Measurements from ENCODE around the gene FAM241A. TPM values are rescaled to one million over a fixed set of nuclear protein-coding genes. Genes with fewer than 3 reads are reported as not detected.

The FAM241A gene
- total RNA-seq, 1 experiment from 2014 or later: 0.90 TPM

DNA sequence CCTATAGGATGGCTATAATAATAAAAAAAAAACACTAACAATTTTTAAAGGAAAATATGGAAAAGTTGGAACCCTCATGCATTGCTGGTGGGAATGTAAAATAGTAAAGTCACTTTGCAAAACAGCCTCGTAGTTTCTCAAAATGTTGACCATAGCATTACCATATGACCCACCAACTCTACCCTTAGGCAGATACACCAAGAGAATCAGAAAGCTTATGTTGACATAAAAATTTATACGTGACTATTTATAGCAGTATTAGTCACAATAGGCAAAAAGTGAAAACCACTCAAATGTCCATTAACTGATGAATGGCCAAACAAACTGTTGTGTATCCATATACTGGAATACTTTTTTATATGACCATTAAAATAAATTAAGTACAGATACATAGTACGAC is 19.8 kb upstream of the FAM241A start:
- in situ Hi-C loops (cut with HindIII; ENCODE audit: low pct_unique_long_range_greater_than_20kb, low sequenced_read_pairs): no loop called here
- no peak for ATAC-seq
- H3K36me3 ChIP-seq (ENCODE audit: control insufficient read depth, insufficient read depth, low read length): no peaks in the 10 kb centered on the region
- no peaks in the 10 kb centered on the region for H3K9me3 ChIP-seq (ENCODE audit: control insufficient read depth, insufficient read depth, low read depth, low read length)
- no TSS peak for BruUV-seq (replicated peaks)
- no peak overlapping the region for H3K4me3 ChIP-seq (ENCODE audit: low read depth in 2 of 2, low read length in 2 of 2)
- no peak for DNase-seq (ENCODE audit: low read depth, low spot score)
- no peaks in the 10 kb centered on the region for H3K4me1 ChIP-seq (ENCODE audit: control insufficient read depth, insufficient read depth, low read length)
- ChIA-PET POLR2A (no interaction called here), CTCF (no interaction called here)
- H3K27me3 ChIP-seq (ENCODE audit: control insufficient read depth, insufficient read depth, low read length): peaks cover 2% of the 10 kb centered on the region; the same call in 1 of the 2 replicates
- TF ChIP-seq, protein P1, sequence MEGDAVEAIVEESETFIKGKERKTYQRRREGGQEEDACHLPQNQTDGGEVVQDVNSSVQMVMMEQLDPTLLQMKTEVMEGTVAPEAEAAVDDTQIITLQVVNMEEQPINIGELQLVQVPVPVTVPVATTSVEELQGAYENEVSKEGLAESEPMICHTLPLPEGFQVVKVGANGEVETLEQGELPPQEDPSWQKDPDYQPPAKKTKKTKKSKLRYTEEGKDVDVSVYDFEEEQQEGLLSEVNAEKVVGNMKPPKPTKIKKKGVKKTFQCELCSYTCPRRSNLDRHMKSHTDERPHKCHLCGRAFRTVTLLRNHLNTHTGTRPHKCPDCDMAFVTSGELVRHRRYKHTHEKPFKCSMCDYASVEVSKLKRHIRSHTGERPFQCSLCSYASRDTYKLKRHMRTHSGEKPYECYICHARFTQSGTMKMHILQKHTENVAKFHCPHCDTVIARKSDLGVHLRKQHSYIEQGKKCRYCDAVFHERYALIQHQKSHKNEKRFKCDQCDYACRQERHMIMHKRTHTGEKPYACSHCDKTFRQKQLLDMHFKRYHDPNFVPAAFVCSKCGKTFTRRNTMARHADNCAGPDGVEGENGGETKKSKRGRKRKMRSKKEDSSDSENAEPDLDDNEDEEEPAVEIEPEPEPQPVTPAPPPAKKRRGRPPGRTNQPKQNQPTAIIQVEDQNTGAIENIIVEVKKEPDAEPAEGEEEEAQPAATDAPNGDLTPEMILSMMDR (IDR thresholded peaks at IDR 0.05): no peak
- TF ChIP-seq TCF7L2 (IDR thresholded peaks at IDR 0.05; ENCODE audit: low read depth, low read length): no peak
- no peak overlapping the region for H3K27ac ChIP-seq (ENCODE audit: low read length)
- intact Hi-C loops (cut with micrococcal nuclease; ENCODE audit: unreplicated experiment): no loop called here

DNA sequence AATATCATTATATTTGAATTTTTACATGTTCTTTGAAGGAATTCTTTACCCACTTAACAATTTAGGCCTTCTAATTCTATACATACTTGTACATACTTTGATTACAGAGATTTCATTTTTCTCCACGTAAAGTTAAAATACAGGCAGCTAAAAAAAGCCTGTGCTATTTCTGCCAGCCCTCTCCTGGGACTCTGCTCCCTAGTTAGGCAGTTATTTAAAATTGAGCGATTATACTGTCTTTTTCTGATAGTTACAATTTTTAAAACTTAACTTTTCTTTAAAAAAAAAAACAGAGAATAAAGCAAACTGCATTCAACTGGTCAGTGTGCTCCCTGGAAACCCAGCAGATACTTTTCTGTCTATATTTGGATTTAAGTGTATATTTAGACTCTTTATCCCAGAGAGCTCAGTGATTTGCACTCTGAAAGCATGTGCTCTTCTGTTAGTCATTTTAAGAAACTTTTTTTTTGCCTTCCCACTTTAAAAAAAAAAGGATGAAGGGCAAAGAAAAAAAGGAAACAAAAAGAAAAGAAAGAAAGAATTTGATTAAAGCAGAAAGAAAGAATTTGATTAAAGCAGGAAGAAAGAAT is 18.1 kb upstream of the FAM241A start:
- POLR2A ChIA-PET: no interaction called here
- TF ChIP-seq, protein P1 (IDR thresholded peaks at IDR 0.05): no peak
- no peak for TF ChIP-seq TCF7L2 (IDR thresholded peaks at IDR 0.05; ENCODE audit: low read depth, low read length)
- Histone ChIP-seq H3K27ac (ENCODE audit: low read length) (no peak overlapping the region), H3K27me3 (ENCODE audit: control insufficient read depth, insufficient read depth, low read length) (peaks cover 2% of the 10 kb centered on the region; the same call in 1 of the 2 replicates), H3K36me3 (ENCODE audit: control insufficient read depth, insufficient read depth, low read length) (no peaks in the 10 kb centered on the region), H3K4me1 (ENCODE audit: control insufficient read depth, insufficient read depth, low read length) (no peaks in the 10 kb centered on the region), H3K4me3 (ENCODE audit: low read depth in 2 of 2, low read length in 2 of 2) (no peak overlapping the region), H3K9me3 (ENCODE audit: control insufficient read depth, insufficient read depth, low read depth, low read length) (no peaks in the 10 kb centered on the region)
- intact Hi-C loops (cut with micrococcal nuclease; ENCODE audit: unreplicated experiment) (no loop called here), in situ Hi-C loops (cut with HindIII; ENCODE audit: low pct_unique_long_range_greater_than_20kb, low sequenced_read_pairs) (no loop called here)
- ATAC-seq: no peak
- CTCF ChIA-PET: no interaction called here
- no peak for DNase-seq (ENCODE audit: low read depth, low spot score)
- BruUV-seq (replicated peaks): no TSS peak

- TF ChIP-seq, protein P1 (IDR thresholded peaks at IDR 0.05): no peak
- TF ChIP-seq SIN3A (IDR thresholded peaks at IDR 0.05; ENCODE audit: borderline replicate concordance, insufficient read depth, low read depth, low read length): no peak
- TF ChIP-seq, protein P2, sequence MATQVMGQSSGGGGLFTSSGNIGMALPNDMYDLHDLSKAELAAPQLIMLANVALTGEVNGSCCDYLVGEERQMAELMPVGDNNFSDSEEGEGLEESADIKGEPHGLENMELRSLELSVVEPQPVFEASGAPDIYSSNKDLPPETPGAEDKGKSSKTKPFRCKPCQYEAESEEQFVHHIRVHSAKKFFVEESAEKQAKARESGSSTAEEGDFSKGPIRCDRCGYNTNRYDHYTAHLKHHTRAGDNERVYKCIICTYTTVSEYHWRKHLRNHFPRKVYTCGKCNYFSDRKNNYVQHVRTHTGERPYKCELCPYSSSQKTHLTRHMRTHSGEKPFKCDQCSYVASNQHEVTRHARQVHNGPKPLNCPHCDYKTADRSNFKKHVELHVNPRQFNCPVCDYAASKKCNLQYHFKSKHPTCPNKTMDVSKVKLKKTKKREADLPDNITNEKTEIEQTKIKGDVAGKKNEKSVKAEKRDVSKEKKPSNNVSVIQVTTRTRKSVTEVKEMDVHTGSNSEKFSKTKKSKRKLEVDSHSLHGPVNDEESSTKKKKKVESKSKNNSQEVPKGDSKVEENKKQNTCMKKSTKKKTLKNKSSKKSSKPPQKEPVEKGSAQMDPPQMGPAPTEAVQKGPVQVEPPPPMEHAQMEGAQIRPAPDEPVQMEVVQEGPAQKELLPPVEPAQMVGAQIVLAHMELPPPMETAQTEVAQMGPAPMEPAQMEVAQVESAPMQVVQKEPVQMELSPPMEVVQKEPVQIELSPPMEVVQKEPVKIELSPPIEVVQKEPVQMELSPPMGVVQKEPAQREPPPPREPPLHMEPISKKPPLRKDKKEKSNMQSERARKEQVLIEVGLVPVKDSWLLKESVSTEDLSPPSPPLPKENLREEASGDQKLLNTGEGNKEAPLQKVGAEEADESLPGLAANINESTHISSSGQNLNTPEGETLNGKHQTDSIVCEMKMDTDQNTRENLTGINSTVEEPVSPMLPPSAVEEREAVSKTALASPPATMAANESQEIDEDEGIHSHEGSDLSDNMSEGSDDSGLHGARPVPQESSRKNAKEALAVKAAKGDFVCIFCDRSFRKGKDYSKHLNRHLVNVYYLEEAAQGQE (IDR thresholded peaks at IDR 0.05; ENCODE audit: insufficient read depth in 1 of 2, low read depth in 2 of 2, low read length in 1 of 2): no peak
- TF ChIP-seq POLR2AphosphoS5 (IDR thresholded peaks at IDR 0.05; ENCODE audit: low read depth, low read length): no peak
- no peak for TF ChIP-seq TCF7L2 (IDR thresholded peaks at IDR 0.05; ENCODE audit: low read depth, low read length)
- ATAC-seq (no peak), DNase-seq (ENCODE audit: low read depth, low spot score) (no peak)
- intact Hi-C loops (cut with micrococcal nuclease; ENCODE audit: unreplicated experiment) (no loop called here), in situ Hi-C loops (cut with HindIII; ENCODE audit: low pct_unique_long_range_greater_than_20kb, low sequenced_read_pairs) (no loop called here)
- Histone ChIP-seq H3K27me3 (ENCODE audit: control insufficient read depth, insufficient read depth, low read length) (peaks cover 2% of the 10 kb centered on the region; the same call in 1 of the 2 replicates), H3K9me3 (ENCODE audit: control insufficient read depth, insufficient read depth, low read depth, low read length) (no peaks in the 10 kb centered on the region), H3K36me3 (ENCODE audit: control insufficient read depth, insufficient read depth, low read length) (no peaks in the 10 kb centered on the region), H3K4me1 (ENCODE audit: control insufficient read depth, insufficient read depth, low read length) (no peaks in the 10 kb centered on the region), H3K4me3 (ENCODE audit: low read depth in 2 of 2, low read length in 2 of 2) (no peak overlapping the region), H3K27ac (ENCODE audit: low read length) (no peak overlapping the region)
- ChIA-PET CTCF (no interaction called here), POLR2A (no interaction called here)
- BruUV-seq (replicated peaks): no TSS peak
Observed at GRCh38 chr4:112127803-112128202, 17.5 kb upstream of the FAM241A start.

All from Panc1 (cell line).